ENCODE results near the gene RAD51B.
A peak's percentile ranks its signal among the peaks of the same experiment; 100 is the strongest.

RAD51B gene

GRCh38 chr14:68216079-68216478 is 396.5 kb downstream of the RAD51B start (continued):
- TF ChIP-seq INSM2 (tag by site-specific recombination; IDR thresholded peaks at IDR 0.05) (no peak), ZFHX2 (tag by site-specific recombination; conservative IDR thresholded peaks at IDR 0.05) (no peak), PRDM2 (tag by site-specific recombination; IDR thresholded peaks at IDR 0.05; ENCODE audit: borderline replicate concordance) (no peak), ZNF391 (tag by site-specific recombination; IDR thresholded peaks at IDR 0.05; ENCODE audit: borderline replicate concordance, low read depth) (no peak), ZNF138 (tag by site-specific recombination; IDR thresholded peaks at IDR 0.05; ENCODE audit: borderline replicate concordance) (no peak), ZNF629 (tag by site-specific recombination; IDR thresholded peaks at IDR 0.05) (no peak), HOXA7 (CRISPR knock-in tag; IDR thresholded peaks at IDR 0.05; ENCODE audit: borderline replicate concordance) (no peak), ZNF670 (tag by site-specific recombination; IDR thresholded peaks at IDR 0.05; ENCODE audit: low read depth) (no peak), ZNF658 (tag by site-specific recombination; IDR thresholded peaks at IDR 0.05) (no peak), ZNF184 (tag by site-specific recombination; IDR thresholded peaks at IDR 0.05) (no peak), SCRT1 (tag by site-specific recombination; IDR thresholded peaks at IDR 0.05; ENCODE audit: borderline replicate concordance) (no peak), HOXD13 (CRISPR knock-in tag; IDR thresholded peaks at IDR 0.05; ENCODE audit: borderline replicate concordance) (no peak), ZNF221 (tag by site-specific recombination; IDR thresholded peaks at IDR 0.05; ENCODE audit: borderline replicate concordance) (no peak), PRDM1 (tag by site-specific recombination; IDR thresholded peaks at IDR 0.05) (no peak), ZXDB (tag by site-specific recombination; IDR thresholded peaks at IDR 0.05) (0 out of 2 replicates have a peak, but pooled peaks have one; percentile 20), ZNF580 (tag by site-specific recombination; IDR thresholded peaks at IDR 0.05) (peak; percentile 62; the same call in 1 of the 2 replicates), ZNF132 (tag by site-specific recombination; IDR thresholded peaks at IDR 0.05; ENCODE audit: borderline replicate concordance) (no peak), YY1 (tag by site-specific recombination; IDR thresholded peaks at IDR 0.05) (no peak), REST (tag by site-specific recombination; IDR thresholded peaks at IDR 0.05) (no peak), ZEB2 (tag by site-specific recombination; IDR thresholded peaks at IDR 0.05) (no peak), ZNF792 (tag by site-specific recombination; IDR thresholded peaks at IDR 0.05) (no peak), ZNF621 (tag by site-specific recombination; IDR thresholded peaks at IDR 0.05) (no peak), ZNF555 (tag by site-specific recombination; conservative IDR thresholded peaks at IDR 0.05) (no peak), MZF1 (tag by site-specific recombination; IDR thresholded peaks at IDR 0.05; ENCODE audit: borderline replicate concordance) (peak; percentile 46; the same call in 1 of the 2 replicates), ZFP37 (tag by site-specific recombination; IDR thresholded peaks at IDR 0.05) (no peak), AEBP2 (tag by site-specific recombination; IDR thresholded peaks at IDR 0.05; ENCODE audit: borderline replicate concordance) (no peak), BCL6B (tag by site-specific recombination; IDR thresholded peaks at IDR 0.05) (no peak)

All from HEK293 (cell line).